ENCODE measurements around the gene SOX6. TPM values are rescaled to one million over a fixed set of nuclear protein-coding genes. Genes with fewer than 3 reads are reported as not detected.

SOX6 gene
- total RNA-seq, 1 donor from 2014 or later: 1.6 TPM

DNA sequence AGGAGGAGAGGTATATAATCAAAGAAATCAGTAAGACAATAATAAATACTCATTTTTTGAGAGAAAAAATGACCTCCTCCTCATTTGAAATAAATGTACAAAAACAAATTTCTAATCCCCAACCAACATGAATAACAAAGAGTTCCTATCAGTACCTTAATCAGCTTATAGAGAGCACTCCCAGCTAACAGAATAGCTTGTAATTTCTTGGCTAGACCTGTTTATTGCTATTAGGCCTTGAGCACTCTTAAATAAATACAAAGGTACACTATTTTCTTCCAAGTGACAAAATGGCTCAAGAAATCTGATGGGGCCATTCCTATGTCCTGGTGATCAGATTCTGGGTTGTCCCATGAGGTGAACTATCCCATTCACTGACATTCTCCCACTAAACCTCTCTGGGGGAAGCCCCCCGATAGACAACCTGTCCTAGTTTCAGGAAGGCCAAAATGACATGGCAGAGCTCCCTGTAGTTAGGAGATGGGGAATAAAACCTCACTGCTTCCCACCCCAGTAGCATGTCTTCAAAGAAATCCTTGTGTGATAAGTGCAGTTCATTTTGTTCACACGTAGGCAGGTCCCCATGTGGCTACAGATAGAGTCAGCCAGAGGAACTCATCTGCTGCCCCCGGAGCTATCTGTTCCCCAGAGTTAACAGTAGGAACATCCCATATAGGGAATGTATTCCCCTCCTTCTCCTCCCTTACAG, 385.7 kb downstream of the SOX6 start:
- Histone ChIP-seq H3K27ac (no peak overlapping the region), H3K27me3 (no peaks in the 10 kb centered on the region), H3K36me3 (no peaks in the 10 kb centered on the region), H3K4me1 (peaks cover 0 to 21% of the 10 kb centered on the region in 2 donors), H3K4me3 (no peak overlapping the region), H3K9me3 (no peaks in the 10 kb centered on the region)
- intact Hi-C loops (cut with DNase I): no loop called here
- DNase-seq (ENCODE audit: low spot score in 2 of 2): no peak
- TF ChIP-seq, protein P1, sequence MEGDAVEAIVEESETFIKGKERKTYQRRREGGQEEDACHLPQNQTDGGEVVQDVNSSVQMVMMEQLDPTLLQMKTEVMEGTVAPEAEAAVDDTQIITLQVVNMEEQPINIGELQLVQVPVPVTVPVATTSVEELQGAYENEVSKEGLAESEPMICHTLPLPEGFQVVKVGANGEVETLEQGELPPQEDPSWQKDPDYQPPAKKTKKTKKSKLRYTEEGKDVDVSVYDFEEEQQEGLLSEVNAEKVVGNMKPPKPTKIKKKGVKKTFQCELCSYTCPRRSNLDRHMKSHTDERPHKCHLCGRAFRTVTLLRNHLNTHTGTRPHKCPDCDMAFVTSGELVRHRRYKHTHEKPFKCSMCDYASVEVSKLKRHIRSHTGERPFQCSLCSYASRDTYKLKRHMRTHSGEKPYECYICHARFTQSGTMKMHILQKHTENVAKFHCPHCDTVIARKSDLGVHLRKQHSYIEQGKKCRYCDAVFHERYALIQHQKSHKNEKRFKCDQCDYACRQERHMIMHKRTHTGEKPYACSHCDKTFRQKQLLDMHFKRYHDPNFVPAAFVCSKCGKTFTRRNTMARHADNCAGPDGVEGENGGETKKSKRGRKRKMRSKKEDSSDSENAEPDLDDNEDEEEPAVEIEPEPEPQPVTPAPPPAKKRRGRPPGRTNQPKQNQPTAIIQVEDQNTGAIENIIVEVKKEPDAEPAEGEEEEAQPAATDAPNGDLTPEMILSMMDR (IDR thresholded peaks at IDR 0.05): no peak

GRCh38 chr11:15969701-15970329, 386.5 kb downstream of the SOX6 start:
- DNase-seq (ENCODE audit: low spot score in 2 of 2): no peak
- H3K4me3 ChIP-seq: peak overlapping the region; percentile 15 to 33

DNA sequence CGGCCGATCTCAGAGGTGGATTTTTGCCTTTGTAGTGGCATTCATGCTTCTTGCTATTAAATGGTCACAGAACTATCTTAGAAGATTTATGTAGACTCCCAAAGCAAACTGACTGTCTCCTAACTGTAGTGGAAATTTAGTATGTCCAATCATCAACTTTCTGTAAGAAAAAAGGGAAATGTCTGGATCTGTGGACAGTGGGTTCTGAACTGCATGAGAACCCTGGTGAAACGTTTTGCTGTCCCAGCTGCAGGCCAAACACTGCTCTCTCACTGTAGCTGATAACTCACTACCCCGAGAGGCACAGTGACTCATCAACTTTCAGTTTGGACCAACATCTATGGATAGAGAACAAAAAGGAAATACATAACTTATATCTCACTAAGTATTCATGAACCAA, 387.1 kb downstream of the SOX6 start:
- Histone ChIP-seq H3K9me3 (no peaks in the 10 kb centered on the region), H3K4me1 (peaks cover 0 to 21% of the 10 kb centered on the region in 2 donors), H3K36me3 (no peaks in the 10 kb centered on the region), H3K4me3 (peak overlapping the region; percentile 15 to 33), H3K27me3 (no peaks in the 10 kb centered on the region), H3K27ac (peak overlapping the region; percentile 38 to 64)
- TF ChIP-seq, protein P1 (IDR thresholded peaks at IDR 0.05): no peak
- intact Hi-C loops (cut with DNase I): no loop called here
- DNase-seq (ENCODE audit: low spot score in 2 of 2): peak; percentile 21 to 75

More at GRCh38 chr11:15969701-15970329, 386.5 kb downstream of the SOX6 start:
- H3K36me3 ChIP-seq: no peaks in the 10 kb centered on the region
- H3K27me3 ChIP-seq: no peaks in the 10 kb centered on the region
- no peaks in the 10 kb centered on the region for H3K9me3 ChIP-seq
- TF ChIP-seq, protein P1 (IDR thresholded peaks at IDR 0.05): no peak
- H3K4me1 ChIP-seq: peaks cover 0 to 21% of the 10 kb centered on the region in 2 donors
- intact Hi-C loops (cut with DNase I): no loop called here
- H3K27ac ChIP-seq: peak overlapping the region; percentile 38 to 64

GRCh38 chr11:15968461-15969130, 387.8 kb downstream of the SOX6 start:
- no peak for DNase-seq (ENCODE audit: low spot score in 2 of 2)
- Histone ChIP-seq H3K36me3 (no peaks in the 10 kb centered on the region), H3K4me1 (peaks cover 0 to 21% of the 10 kb centered on the region in 2 donors), H3K4me3 (no peak overlapping the region), H3K27me3 (no peaks in the 10 kb centered on the region), H3K9me3 (no peaks in the 10 kb centered on the region), H3K27ac (peak overlapping the region; percentile 59 to 64)
- TF ChIP-seq, protein P1 (IDR thresholded peaks at IDR 0.05): no peak
- intact Hi-C loops (cut with DNase I): no loop called here

DNA sequence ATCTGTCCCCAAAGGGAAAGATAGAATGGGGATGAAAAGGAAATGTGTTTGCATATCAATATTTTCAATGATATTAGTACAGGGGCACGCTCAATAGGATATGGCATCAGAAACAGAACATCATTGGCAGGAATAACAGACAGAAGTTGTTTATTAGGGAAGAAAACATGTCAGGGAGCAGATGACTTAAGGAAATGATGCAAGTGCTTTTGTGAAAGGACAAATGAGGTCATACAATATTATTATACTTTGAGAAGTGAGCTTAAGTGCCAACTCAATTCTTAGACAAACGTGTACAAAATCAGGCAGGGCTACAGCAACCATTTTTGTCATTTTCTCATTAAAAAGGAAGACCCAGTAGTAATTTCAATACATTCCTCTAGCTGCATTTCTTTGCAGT, 388.4 kb downstream of the SOX6 start:
- peak overlapping the region; percentile 59 to 64 for H3K27ac ChIP-seq
- intact Hi-C loops (cut with DNase I): no loop called here
- DNase-seq (ENCODE audit: low spot score in 2 of 2): no peak
- H3K27me3 ChIP-seq: no peaks in the 10 kb centered on the region
- peaks cover 0 to 21% of the 10 kb centered on the region in 2 donors for H3K4me1 ChIP-seq
- no peak overlapping the region for H3K4me3 ChIP-seq
- H3K36me3 ChIP-seq: no peaks in the 10 kb centered on the region
- TF ChIP-seq, protein P1 (IDR thresholded peaks at IDR 0.05): no peak
- H3K9me3 ChIP-seq: no peaks in the 10 kb centered on the region

Measured in ascending aorta (tissue), 2 donors.